GM12873 (cell line): Measurements from ENCODE around the gene C1orf115.

ENCODE experiments used
- CTCF ChIP-seq: IDR thresholded peaks from 2 replicates; pipeline ENCODE4 v1.5.1; 2012; ENCODE audit warnings: low read depth, mild to moderate bottlenecking, moderate library complexity, low read length, control low read depth; ENCODE audit not compliant: insufficient read depth; ENCODE audit errors: missing control alignments

C1orf115 gene

GRCh38 chr1:220747437-220748088 lies 57.4 kb downstream of the C1orf115 start:
- TF ChIP-seq CTCF: no peak

DNA sequence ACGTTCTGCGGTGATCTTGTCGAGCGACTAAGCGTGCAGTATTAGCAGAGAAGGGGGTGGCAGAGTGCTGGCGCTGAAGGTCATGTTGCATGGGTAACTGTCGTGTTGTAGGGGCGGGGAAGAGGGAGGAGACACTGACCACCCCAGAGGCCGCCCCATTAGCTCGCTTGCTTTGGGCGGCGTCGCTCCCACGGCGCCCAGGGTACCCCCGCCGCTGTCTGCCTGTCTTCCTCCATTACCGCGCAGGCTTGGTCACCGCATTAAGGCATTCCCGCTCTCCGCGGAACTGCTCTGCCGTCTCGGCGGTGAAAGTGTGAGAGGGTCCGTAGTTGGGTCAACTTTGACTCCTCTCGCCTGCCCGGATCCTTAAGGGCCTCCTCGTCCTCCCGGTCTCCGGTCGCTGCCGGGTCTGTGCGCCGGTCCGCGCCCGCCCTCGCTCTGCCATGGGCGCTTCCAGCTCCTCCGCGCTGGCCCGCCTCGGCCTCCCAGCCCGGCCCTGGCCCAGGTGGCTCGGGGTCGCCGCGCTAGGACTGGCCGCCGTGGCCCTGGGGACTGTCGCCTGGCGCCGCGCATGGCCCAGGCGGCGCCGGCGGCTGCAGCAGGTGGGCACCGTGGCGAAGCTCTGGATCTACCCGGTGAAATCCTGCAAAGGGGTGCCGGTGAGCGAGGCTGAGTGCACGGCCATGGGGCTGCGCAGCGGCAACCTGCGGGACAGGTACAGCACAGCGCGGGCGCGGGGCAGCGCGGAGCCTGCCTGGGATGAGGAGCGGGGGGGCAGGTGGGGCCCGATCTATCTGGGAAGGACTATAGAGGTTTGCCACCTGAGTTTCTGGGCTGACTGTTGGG lies 58.1 kb downstream of the C1orf115 start, which contains the start of gene MTARC2:
TSS of gene MTARC2 (plus strand) at position 234 of the 846 bp plus-strand sequence. CDS start at position 444, 210 bp downstream.
- TF ChIP-seq CTCF: no peak
